Mesendoderm (in vitro differentiated cells): ENCODE measurements around the gene ZNF627.
"Not testable (repeated sequence)": the region's sequence is repeated elsewhere in the genome, so short reads cannot be mapped to it uniquely, and the experiment has no call there.

Experiments
- DNase-seq: peaks from one replicate; pipeline ENCODE4 v3.0.0; 2013
- H2AK5ac ChIP-seq: 2 replicates; pipeline ENCODE4 v1.6.1; 2013; ENCODE audit warnings: low read length, inconsistent platforms
- H2BK120ac ChIP-seq: 2 replicates; pipeline ENCODE4 v1.6.1; 2013; ENCODE audit warnings: low read depth, mild to moderate bottlenecking, low read length, moderate library complexity, mixed read lengths
- H2BK15ac ChIP-seq: replicated peaks from 2 replicates; pipeline ENCODE4 v1.6.1; 2013; ENCODE audit warnings: low read depth, mild to moderate bottlenecking, moderate library complexity
- H2BK5ac ChIP-seq: 2 replicates; pipeline ENCODE4 v1.6.1; 2013; ENCODE audit warnings: low read length, inconsistent platforms
- H3K18ac ChIP-seq: 2 replicates; pipeline ENCODE4 v1.6.1; 2013; ENCODE audit warnings: mild to moderate bottlenecking, low read length, mixed read lengths
- H3K23ac ChIP-seq: one replicate; pipeline ENCODE4 v1.6.1; 2013; ENCODE audit warnings: low read length
- H3K27ac ChIP-seq: 2 replicates; pipeline ENCODE4 v1.5.1; 2013; ENCODE audit warnings: low read depth, mild to moderate bottlenecking, inconsistent platforms, low read length, moderate library complexity
- H3K27me3 ChIP-seq: 2 replicates; pipeline ENCODE4 v1.6.1; 2013; ENCODE audit warnings: low read length, control low read depth, mild to moderate bottlenecking, inconsistent platforms; ENCODE audit not compliant: insufficient read depth, poor library complexity
- H3K36me3 ChIP-seq: 2 replicates; pipeline ENCODE4 v1.6.1; 2013; ENCODE audit warnings: low read length, inconsistent platforms; ENCODE audit not compliant: control insufficient read depth, insufficient read depth
- H3K4ac ChIP-seq: one replicate; pipeline ENCODE4 v1.6.1; 2013; ENCODE audit warnings: low read depth, mild to moderate bottlenecking, low read length, moderate library complexity
- H3K4me1 ChIP-seq: 2 replicates; pipeline ENCODE4 v1.6.1; 2013; ENCODE audit warnings: low read depth, low read length, inconsistent platforms; ENCODE audit not compliant: control insufficient read depth
- H3K4me2 ChIP-seq: 2 replicates; pipeline ENCODE4 v1.6.1; 2013; ENCODE audit warnings: low read length
- H3K4me3 ChIP-seq: 2 replicates; pipeline ENCODE4 v1.5.1; 2013; ENCODE audit warnings: mild to moderate bottlenecking, low read length
- H3K56ac ChIP-seq: one replicate; pipeline ENCODE4 v1.6.1; 2013; ENCODE audit warnings: low read length
- H3K79me1 ChIP-seq: 2 replicates; pipeline ENCODE4 v1.6.1; 2013; ENCODE audit warnings: low read length, inconsistent platforms
- H3K79me2 ChIP-seq: 2 replicates; pipeline ENCODE4 v1.6.1; 2013; ENCODE audit warnings: mild to moderate bottlenecking, low read length; ENCODE audit not compliant: control insufficient read depth, insufficient read depth
- H3K9ac ChIP-seq: 2 replicates; pipeline ENCODE4 v1.6.1; 2013; ENCODE audit warnings: low read length, inconsistent platforms
- H4K5ac ChIP-seq: one replicate; pipeline ENCODE4 v1.6.1; 2013; ENCODE audit warnings: low read length
- H4K8ac ChIP-seq: one replicate; pipeline ENCODE4 v1.6.1; 2013; ENCODE audit warnings: low read depth, mild to moderate bottlenecking, control low read depth, low read length, moderate library complexity
- WGBS: extraction: QIAGEN DNeasy Blood & Tissue Kit; methylation state at CpG from one replicate; pipeline ENCODE4 v1.1.7; 2013; ENCODE audit warnings: low lambda C conversion rate, missing lambda C conversion rate; ENCODE audit not compliant: insufficient coverage; ENCODE audit errors: extremely low coverage; 5-methylcytosine and 5-hydroxymethylcytosine counted together

The ZNF627 gene

GRCh38 chr19:11560404-11561051 is 36.8 kb upstream of the ZNF627 start:
- H4K5ac ChIP-seq: no peak overlapping the region
- no peak overlapping the region for H3K9ac ChIP-seq
- no peak overlapping the region for H3K56ac ChIP-seq
- no peak overlapping the region for H2BK120ac ChIP-seq
- H3K4ac ChIP-seq: no peak overlapping the region
- H3K4me2 ChIP-seq: no peak overlapping the region
- no peak overlapping the region for H2BK5ac ChIP-seq
- H2AK5ac ChIP-seq: no peak overlapping the region
- H3K79me2 ChIP-seq: peaks cover 22% of the 10 kb centered on the region
- peaks cover 3% of the 10 kb centered on the region for H3K4me1 ChIP-seq
- no peak overlapping the region for H3K27ac ChIP-seq
- H3K18ac ChIP-seq: no peak overlapping the region
- WGBS: no CpG with 5 or more reads among the region's 9 CpGs
- no peak overlapping the region for H3K23ac ChIP-seq
- no peaks in the 10 kb centered on the region for H3K36me3 ChIP-seq
- H4K8ac ChIP-seq: no peak overlapping the region
- H3K79me1 ChIP-seq: peaks cover 15% of the 10 kb centered on the region
- H3K27me3 ChIP-seq: no peaks in the 10 kb centered on the region
- H2BK15ac ChIP-seq: no peak overlapping the region
- H3K4me3 ChIP-seq: no peak overlapping the region
- peak; percentile 89 for DNase-seq

- no peak overlapping the region for H4K5ac ChIP-seq
- H3K4me2 ChIP-seq: no peak overlapping the region
- no peak overlapping the region for H4K8ac ChIP-seq
- no peak overlapping the region for H2BK120ac ChIP-seq
- no CpG with 5 or more reads among the region's 8 CpGs for WGBS
- peaks cover 4% of the 10 kb centered on the region for H3K79me2 ChIP-seq
- no peak overlapping the region for H2BK5ac ChIP-seq
- H3K18ac ChIP-seq: no peak overlapping the region
- no peak overlapping the region for H3K27ac ChIP-seq
- H3K4me1 ChIP-seq: no peaks in the 10 kb centered on the region
- H3K4ac ChIP-seq: no peak overlapping the region
- no peak overlapping the region for H2AK5ac ChIP-seq
- no peak overlapping the region for H3K56ac ChIP-seq
- DNase-seq: no peak
- H3K23ac ChIP-seq: no peak overlapping the region
- H3K79me1 ChIP-seq: no peaks in the 10 kb centered on the region
- no peaks in the 10 kb centered on the region for H3K36me3 ChIP-seq
- H3K4me3 ChIP-seq: no peak overlapping the region
- H2BK15ac ChIP-seq: no peak overlapping the region
- no peaks in the 10 kb centered on the region for H3K27me3 ChIP-seq
- H3K9ac ChIP-seq: no peak overlapping the region
These were observed 33.8 kb upstream of the ZNF627 start for GRCh38 chr19:11563532-11563931.

- H3K27me3 ChIP-seq, H3K79me1 ChIP-seq, H3K4me2 ChIP-seq, H3K4me1 ChIP-seq, H2BK120ac ChIP-seq, H3K56ac ChIP-seq, H3K18ac ChIP-seq, DNase-seq, H2BK15ac ChIP-seq, H3K4me3 ChIP-seq, H3K9ac ChIP-seq, H3K4ac ChIP-seq, H4K8ac ChIP-seq, H3K27ac ChIP-seq, H4K5ac ChIP-seq, H2AK5ac ChIP-seq, H2BK5ac ChIP-seq, H3K79me2 ChIP-seq, H3K36me3 ChIP-seq, H3K23ac ChIP-seq: not testable (repeated sequence)
- WGBS: no CpG with 5 or more reads among the region's 6 CpGs
These were observed 33.0 kb upstream of the ZNF627 start for GRCh38 chr19:11564082-11564807.

GRCh38 chr19:11565649-11565980 is 31.7 kb upstream of the ZNF627 start:
- not testable (repeated sequence) for H3K4ac ChIP-seq, H3K18ac ChIP-seq, H4K8ac ChIP-seq, H3K79me1 ChIP-seq, H2BK15ac ChIP-seq, H3K4me1 ChIP-seq, H2BK5ac ChIP-seq, H3K56ac ChIP-seq, H3K9ac ChIP-seq, H3K79me2 ChIP-seq, H2AK5ac ChIP-seq, H4K5ac ChIP-seq, H2BK120ac ChIP-seq, H3K4me2 ChIP-seq, H3K27ac ChIP-seq, H3K23ac ChIP-seq, H3K4me3 ChIP-seq, H3K27me3 ChIP-seq, H3K36me3 ChIP-seq, DNase-seq
- WGBS: no CpG with 5 or more reads among the region's 5 CpGs

GRCh38 chr19:11566164-11566563 is 31.1 kb upstream of the ZNF627 start:
- H3K18ac ChIP-seq: no peak overlapping the region
- H3K4me3 ChIP-seq: no peak overlapping the region
- no peak overlapping the region for H3K27ac ChIP-seq
- H4K5ac ChIP-seq: no peak overlapping the region
- H4K8ac ChIP-seq: no peak overlapping the region
- H3K4ac ChIP-seq: no peak overlapping the region
- no peak overlapping the region for H2BK120ac ChIP-seq
- H3K23ac ChIP-seq: no peak overlapping the region
- DNase-seq: no peak
- no peaks in the 10 kb centered on the region for H3K4me1 ChIP-seq
- H3K79me1 ChIP-seq: no peaks in the 10 kb centered on the region
- H3K9ac ChIP-seq: no peak overlapping the region
- H3K79me2 ChIP-seq: no peaks in the 10 kb centered on the region
- H3K56ac ChIP-seq: no peak overlapping the region
- H3K36me3 ChIP-seq: no peaks in the 10 kb centered on the region
- no peaks in the 10 kb centered on the region for H3K27me3 ChIP-seq
- no peak overlapping the region for H3K4me2 ChIP-seq
- no peak overlapping the region for H2BK15ac ChIP-seq
- no peak overlapping the region for H2BK5ac ChIP-seq
- WGBS: no CpG with 5 or more reads among the region's 2 CpGs
- H2AK5ac ChIP-seq: no peak overlapping the region

GRCh38 chr19:11570039-11570462 is 27.2 kb upstream of the ZNF627 start:
- Histone ChIP-seq H3K79me1 (no peaks in the 10 kb centered on the region), H2BK120ac (no peak overlapping the region), H3K79me2 (no peaks in the 10 kb centered on the region), H3K4me1 (no peaks in the 10 kb centered on the region), H3K56ac (no peak overlapping the region), H2BK15ac (no peak overlapping the region), H3K4me3 (no peak overlapping the region), H2BK5ac (no peak overlapping the region), H3K23ac (no peak overlapping the region), H4K5ac (no peak overlapping the region), H3K27me3 (no peaks in the 10 kb centered on the region), H3K9ac (no peak overlapping the region), H2AK5ac (no peak overlapping the region), H3K36me3 (no peaks in the 10 kb centered on the region), H3K27ac (no peak overlapping the region), H3K4me2 (no peak overlapping the region), H3K18ac (no peak overlapping the region), H4K8ac (no peak overlapping the region), H3K4ac (no peak overlapping the region)
- no CpG with 5 or more reads among the region's 5 CpGs for WGBS
- DNase-seq: no peak
